ENCODE measurements around the gene HTR1E. TPM values are rescaled to one million over a fixed set of nuclear protein-coding genes. Genes with fewer than 3 reads are reported as not detected.
"Not testable (repeated sequence)": the region's sequence is repeated elsewhere in the genome, so short reads cannot be mapped to it uniquely, and the experiment has no call there.

HTR1E gene
- not detected for polyA plus RNA-seq (2012; ENCODE audit: missing spikeins)

DNA sequence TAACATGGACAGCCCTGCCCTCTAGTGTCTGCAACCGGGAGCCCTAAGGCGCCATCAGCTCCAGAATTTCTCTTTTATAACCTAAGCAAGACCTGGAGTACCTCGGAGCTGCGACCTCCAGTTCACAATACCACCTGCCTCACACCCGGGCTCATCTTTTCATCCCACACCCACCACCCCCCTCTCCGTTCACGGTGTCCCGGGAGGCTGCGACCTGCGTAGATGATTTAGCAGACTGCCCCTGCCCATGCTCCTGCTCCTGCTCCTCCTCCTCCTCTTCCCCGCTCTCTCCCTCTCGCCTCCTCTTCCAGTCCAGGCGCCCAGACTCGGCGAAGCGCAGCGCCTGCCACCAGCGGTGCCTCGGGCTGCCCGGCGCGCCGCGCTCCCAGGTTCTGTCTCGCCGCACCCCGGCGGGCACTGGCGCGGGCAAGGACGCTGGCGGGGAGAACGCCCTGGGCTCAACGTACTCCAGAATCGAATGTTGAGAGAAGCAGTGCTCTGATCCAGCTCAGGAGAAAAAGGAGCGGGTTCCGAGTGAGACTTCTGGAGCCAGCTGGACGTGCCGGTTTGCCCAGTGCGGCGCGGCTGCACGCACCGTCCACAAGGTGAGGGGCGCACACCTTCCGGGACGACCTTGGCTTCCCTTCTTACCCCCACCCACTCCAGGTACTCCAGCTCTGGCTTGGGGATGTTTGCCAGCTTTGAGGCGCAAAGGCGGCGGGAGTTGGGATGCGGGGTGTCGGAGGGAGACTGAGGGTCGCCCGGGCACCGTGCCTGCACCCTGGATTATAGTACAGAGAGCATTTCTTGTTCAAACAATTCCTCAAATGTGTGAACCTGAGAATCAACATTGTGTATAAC is at the start of gene HTR1E:
Gene HTR1E (plus strand): TSS at position 310 of the 861 bp plus-strand sequence. CDS start 77,807 bp downstream, outside the sequence.
- DNase-seq (ENCODE audit: insufficient read length) = no peak
- FAIRE-seq = no peak
- TF ChIP-seq POLR2AphosphoS5 (IDR thresholded peaks at IDR 0.05; ENCODE audit: low read depth, low read length) = no peak
- TF ChIP-seq TAF1 (IDR thresholded peaks at IDR 0.05; ENCODE audit: borderline replicate concordance, low read depth, low read length) = no peak
- TF ChIP-seq POLR2A (IDR thresholded peaks at IDR 0.05; ENCODE audit: low read depth, low read length) = no peak

DNA sequence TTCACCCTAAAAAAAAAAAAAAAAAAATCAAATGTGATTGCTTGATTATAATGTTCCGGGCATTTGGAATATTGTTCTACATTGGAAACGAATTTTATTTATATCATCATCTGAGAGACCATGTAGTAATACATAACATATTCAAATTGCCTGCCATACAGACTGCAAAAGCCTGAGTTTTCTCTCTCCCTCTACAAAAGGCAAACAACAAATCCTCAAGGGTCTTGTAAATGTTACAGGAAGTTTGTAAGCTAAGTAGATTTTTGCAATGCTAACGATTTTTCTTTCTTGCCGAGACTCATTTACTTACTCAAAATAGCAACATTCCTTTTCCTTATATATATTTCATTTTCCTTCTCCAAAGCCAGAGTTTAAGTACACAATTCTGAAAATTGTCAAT is 49.0 kb upstream of the HTR1E start:
- DNase-seq (ENCODE audit: insufficient read length) (no peak), FAIRE-seq (no peak)
- TF ChIP-seq POLR2AphosphoS5 (IDR thresholded peaks at IDR 0.05; ENCODE audit: low read depth, low read length) (no peak), TAF1 (IDR thresholded peaks at IDR 0.05; ENCODE audit: borderline replicate concordance, low read depth, low read length) (no peak), POLR2A (IDR thresholded peaks at IDR 0.05; ENCODE audit: low read depth, low read length) (no peak)

DNA sequence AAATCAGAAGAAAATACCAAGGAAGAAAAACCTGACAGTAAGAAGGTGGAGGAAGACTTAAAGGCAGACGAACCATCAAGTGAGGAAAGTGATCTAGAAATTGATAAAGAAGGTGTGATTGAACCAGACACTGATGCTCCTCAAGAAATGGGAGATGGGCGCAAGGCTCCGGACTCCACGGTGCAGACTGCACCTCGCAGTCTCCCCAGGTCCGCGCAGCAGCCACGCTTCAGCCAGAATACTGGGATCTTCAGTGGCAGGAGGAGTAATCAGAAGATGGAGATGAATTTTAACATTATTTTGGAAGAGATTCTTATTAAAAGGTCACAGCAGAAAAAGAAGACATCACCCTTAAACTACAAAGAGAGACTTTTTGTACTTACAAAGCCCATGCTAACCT is 40.1 kb upstream of the HTR1E start:
- DNase-seq (ENCODE audit: insufficient read length); FAIRE-seq: not testable (repeated sequence)

DNA sequence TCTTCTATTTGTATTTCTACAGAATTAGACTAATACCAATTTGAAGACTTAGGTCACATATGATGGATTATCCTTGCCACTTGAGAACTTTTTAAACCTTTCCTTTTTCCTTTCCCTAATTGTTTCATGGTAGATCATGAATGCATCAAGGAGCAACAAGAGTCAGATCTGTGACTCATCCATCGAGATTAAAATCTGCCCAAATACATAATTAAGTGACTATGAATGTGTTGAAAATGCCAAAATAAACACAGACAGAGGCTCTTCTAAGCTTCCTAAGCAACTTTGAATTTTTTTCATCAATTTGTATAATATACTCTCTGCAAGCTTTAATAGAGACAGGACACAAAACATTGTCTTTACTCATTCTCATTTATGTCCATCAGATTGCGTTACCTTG is 23.5 kb upstream of the HTR1E start:
- FAIRE-seq = no peak
- no peak for DNase-seq (ENCODE audit: insufficient read length)
- TF ChIP-seq POLR2A (IDR thresholded peaks at IDR 0.05; ENCODE audit: low read depth, low read length) = no peak
- TF ChIP-seq TAF1 (IDR thresholded peaks at IDR 0.05; ENCODE audit: borderline replicate concordance, low read depth, low read length) = no peak
- TF ChIP-seq POLR2AphosphoS5 (IDR thresholded peaks at IDR 0.05; ENCODE audit: low read depth, low read length) = no peak

GRCh38 chr6:86916393-86916792 is 20.9 kb upstream of the HTR1E start:
- FAIRE-seq = no peak
- TF ChIP-seq POLR2A (IDR thresholded peaks at IDR 0.05; ENCODE audit: low read depth, low read length) = no peak
- no peak for TF ChIP-seq TAF1 (IDR thresholded peaks at IDR 0.05; ENCODE audit: borderline replicate concordance, low read depth, low read length)
- TF ChIP-seq POLR2AphosphoS5 (IDR thresholded peaks at IDR 0.05; ENCODE audit: low read depth, low read length) = no peak
- DNase-seq (ENCODE audit: insufficient read length) = no peak

GRCh38 chr6:86927138-86927537 is 10.2 kb upstream of the HTR1E start:
- not testable (repeated sequence) for DNase-seq (ENCODE audit: insufficient read length); FAIRE-seq

DNA sequence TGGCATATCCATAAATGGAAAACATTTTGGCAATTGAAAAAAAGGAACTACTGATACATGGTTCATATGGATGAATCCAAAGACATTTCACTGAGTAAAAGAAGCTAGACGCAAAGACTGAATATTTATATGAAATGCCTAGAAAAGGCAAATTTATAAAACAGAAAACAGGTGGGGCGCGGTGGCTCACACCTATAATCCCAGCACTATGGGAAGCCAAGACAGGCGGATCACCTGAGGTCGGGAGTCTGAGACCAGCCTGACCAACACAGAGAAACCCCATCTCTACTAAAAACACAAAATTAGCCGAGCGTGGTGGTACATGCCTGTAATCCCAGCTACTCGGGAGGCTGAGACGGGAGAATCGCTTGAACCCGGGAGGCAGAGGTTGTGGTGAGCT is 9.5 kb upstream of the HTR1E start:
- DNase-seq (ENCODE audit: insufficient read length); FAIRE-seq: not testable (repeated sequence)

GRCh38 chr6:86934365-86934764 is 3.0 kb upstream of the HTR1E start:
- no peak for DNase-seq (ENCODE audit: insufficient read length)
- no peak for FAIRE-seq
- TF ChIP-seq POLR2A (IDR thresholded peaks at IDR 0.05; ENCODE audit: low read depth, low read length) (no peak), TAF1 (IDR thresholded peaks at IDR 0.05; ENCODE audit: borderline replicate concordance, low read depth, low read length) (no peak), POLR2AphosphoS5 (IDR thresholded peaks at IDR 0.05; ENCODE audit: low read depth, low read length) (no peak)

GRCh38 chr6:86936834-86937218 is 502 bp upstream of the HTR1E start:
- FAIRE-seq (no peak), DNase-seq (ENCODE audit: insufficient read length) (no peak)
- no peak for TF ChIP-seq POLR2AphosphoS5 (IDR thresholded peaks at IDR 0.05; ENCODE audit: low read depth, low read length)

DNA sequence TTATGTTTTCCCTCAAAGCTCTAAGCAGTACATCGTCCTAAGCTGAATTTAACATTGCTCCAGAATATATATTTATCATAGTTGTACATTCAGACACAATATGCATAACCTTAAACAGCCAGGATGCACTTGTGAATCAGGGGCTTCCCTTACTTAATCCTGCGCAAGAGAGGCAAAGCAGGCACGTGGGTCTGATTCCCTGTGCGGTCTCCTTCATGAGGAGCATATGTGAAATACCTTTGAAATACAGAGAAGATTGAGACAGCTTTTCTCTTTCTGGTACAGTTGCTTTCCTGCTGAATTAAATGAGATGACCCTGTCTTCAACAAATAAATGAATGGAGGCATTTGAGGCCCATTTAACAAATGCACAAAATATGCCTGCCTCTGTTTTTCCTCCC is 1.5 kb downstream of the HTR1E start:
- no peak for FAIRE-seq
- TF ChIP-seq POLR2A (IDR thresholded peaks at IDR 0.05; ENCODE audit: low read depth, low read length) = no peak
- no peak for TF ChIP-seq POLR2AphosphoS5 (IDR thresholded peaks at IDR 0.05; ENCODE audit: low read depth, low read length)
- TF ChIP-seq TAF1 (IDR thresholded peaks at IDR 0.05; ENCODE audit: borderline replicate concordance, low read depth, low read length) = no peak

DNA sequence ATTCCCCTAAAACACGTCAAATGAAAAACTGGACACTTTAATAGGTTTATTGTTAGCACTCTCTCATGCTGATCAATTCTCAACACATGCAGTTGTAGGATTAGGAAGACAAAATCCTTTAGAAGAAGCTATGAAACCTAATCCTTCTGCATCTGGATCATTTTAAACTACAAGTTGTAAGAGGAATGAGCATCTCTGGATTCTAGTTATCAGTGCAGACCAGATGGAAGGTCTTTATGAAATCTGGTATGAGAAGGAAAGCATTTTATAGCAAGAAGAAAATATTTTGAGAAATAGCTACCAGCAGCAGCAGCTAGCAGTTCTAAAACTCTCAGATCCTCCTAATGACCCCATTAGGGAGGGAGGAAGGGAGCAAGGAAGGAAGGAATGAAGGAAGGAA is 4.1 kb downstream of the HTR1E start:
- FAIRE-seq (no peak), DNase-seq (ENCODE audit: insufficient read length) (no peak)
- no peak for TF ChIP-seq POLR2AphosphoS5 (IDR thresholded peaks at IDR 0.05; ENCODE audit: low read depth, low read length)
- no peak for TF ChIP-seq TAF1 (IDR thresholded peaks at IDR 0.05; ENCODE audit: borderline replicate concordance, low read depth, low read length)
- no peak for TF ChIP-seq POLR2A (IDR thresholded peaks at IDR 0.05; ENCODE audit: low read depth, low read length)

More for the DNA sequence above, 1.5 kb downstream of the HTR1E start:
- no peak for DNase-seq (ENCODE audit: insufficient read length)

DNA sequence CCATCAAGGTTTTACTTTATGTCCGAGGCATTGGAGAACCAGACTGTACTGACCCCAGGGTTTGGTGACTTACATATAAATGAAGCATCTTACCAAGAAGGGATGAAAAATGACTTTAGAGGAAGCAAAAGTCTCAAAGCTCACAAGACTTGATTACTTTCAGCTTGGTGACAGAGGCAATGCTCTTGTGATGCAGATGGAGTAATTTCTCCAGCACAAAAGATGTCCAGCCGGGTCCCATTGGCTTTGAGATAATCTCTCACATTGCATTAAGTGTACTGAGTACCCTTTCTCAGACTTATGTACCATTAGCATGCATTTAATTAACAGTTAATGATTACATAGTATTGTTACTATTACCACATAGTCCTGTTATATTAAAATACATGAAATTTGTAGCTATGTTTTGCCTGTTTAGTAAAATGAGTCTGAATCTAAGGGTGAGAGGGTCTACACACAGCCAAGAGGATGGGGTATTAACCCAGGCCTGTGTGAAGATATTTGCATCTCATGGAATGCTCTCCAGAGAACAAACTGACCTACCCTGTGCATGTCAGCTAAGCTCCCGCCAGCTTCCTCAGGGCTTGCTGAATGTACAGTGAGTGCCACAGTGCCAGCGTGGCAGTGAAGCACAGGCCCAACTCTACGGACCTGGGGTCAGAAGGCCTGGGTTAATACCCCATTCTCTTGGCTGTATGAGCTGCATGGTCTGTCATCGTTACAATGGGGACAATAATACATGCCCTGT is 5.6 kb downstream of the HTR1E start:
- no peak for TF ChIP-seq TAF1 (IDR thresholded peaks at IDR 0.05; ENCODE audit: borderline replicate concordance, low read depth, low read length)
- TF ChIP-seq POLR2A (IDR thresholded peaks at IDR 0.05; ENCODE audit: low read depth, low read length) = no peak
- TF ChIP-seq POLR2AphosphoS5 (IDR thresholded peaks at IDR 0.05; ENCODE audit: low read depth, low read length) = no peak
- no peak for DNase-seq (ENCODE audit: insufficient read length)
- FAIRE-seq = no peak
